IPS DF 4.7 (cell line): ENCODE data around the gene CIART.
"Not testable (repeated sequence)": the region's sequence is repeated elsewhere in the genome, so short reads cannot be mapped to it uniquely, and the experiment has no call there.

Source experiments
- DNase-seq: peaks from one replicate; pipeline ENCODE4 v3.0.0-alpha.2; 2013; ENCODE audit warnings: low spot score; ENCODE audit errors: extremely low read depth

Gene CIART

GRCh38 chr1:150308585-150308984, 26.2 kb downstream of the CIART start:
- not testable (repeated sequence) for DNase-seq

DNA sequence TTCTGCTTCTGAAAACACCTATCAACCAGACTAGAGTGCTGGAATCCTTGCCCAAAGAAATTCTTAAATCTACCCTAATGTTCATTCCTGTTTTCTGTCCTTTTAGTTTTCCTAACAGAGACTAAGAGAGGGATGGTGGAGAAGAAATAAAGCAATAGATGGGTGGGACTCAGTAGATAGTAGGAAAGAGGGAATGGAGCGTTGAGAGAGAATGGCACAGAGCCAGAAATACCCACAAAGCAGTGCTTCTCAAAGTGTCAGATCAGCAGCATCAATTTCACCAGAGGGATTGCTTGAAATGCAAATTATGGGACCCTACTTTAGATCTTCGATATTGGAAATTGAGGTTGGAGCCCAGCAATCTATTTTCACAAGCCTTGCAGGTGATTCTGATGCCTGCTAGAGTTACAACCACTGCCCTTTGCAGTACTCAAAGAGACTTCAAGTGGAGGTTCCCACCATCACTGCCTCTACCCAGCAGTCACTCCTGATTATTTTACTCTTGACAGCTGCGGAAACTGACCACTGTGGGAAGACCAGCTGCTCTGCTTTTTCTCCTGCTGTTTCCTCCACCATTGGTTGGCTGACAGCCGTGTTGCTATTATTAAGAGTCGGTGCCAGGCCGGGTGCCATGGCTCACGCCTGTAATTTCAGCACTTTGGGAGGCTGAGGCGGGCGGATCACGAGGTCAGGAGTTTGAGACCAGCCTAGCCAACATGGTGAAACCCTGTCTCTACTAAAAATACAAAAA, 27.6 kb downstream of the CIART start:
- no peak for DNase-seq

- no peak for DNase-seq
Observed at GRCh38 chr1:150311762-150312161, 29.4 kb downstream of the CIART start.

GRCh38 chr1:150314691-150315090, 32.3 kb downstream of the CIART start:
- not testable (repeated sequence) for DNase-seq

GRCh38 chr1:150320667-150320978, 38.3 kb downstream of the CIART start:
- no peak for DNase-seq

DNA sequence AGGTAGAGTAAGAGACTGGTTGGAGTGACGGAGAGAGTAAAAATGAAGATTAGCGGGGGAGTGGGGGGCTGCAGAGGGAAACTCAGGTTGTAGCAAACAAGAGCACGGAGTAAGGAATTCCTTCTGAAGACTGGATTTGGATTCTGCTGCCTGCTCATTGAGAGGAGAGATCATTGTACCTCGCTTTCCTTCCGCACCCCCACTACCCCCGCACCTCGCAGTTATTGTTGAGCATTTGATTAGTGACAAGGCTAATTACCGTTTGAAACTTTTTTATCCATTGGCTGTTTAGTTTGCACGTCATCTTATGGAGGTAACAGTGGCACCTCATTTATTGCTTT, 39.4 kb downstream of the CIART start:
- no peak for DNase-seq

GRCh38 chr1:150322310-150322709, 40.0 kb downstream of the CIART start:
- no peak for DNase-seq

DNA sequence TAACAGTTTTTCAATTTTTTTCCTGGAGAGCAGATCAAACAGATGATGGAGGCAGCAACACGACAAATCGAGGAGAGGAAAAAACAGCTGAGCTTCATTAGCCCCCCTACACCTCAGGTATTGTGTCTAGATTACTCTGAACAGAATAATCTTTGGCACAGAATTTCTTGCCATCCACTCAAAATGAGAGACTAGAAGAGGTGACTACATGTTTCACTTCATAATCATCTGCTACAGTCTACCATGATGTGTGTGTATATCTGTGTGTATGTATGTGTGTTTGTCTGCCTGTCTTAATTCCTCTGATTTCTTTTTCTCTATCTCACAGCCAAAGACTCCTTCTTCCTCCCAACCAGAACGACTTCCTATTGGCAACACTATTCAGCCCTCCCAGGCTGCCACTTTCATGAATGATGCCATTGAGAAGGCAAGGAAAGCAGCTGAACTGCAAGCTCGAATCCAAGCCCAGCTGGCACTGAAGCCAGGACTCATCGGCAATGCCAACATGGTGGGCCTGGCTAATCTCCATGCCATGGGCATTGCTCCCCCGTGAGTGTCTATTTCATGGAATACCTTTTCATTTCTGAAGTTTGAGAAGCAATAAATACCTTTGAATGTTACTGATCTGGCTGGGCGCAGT, 50.4 kb downstream of the CIART start:
- no peak for DNase-seq
